ENCODE data around the gene RAC3.

RAC3 gene

DNA sequence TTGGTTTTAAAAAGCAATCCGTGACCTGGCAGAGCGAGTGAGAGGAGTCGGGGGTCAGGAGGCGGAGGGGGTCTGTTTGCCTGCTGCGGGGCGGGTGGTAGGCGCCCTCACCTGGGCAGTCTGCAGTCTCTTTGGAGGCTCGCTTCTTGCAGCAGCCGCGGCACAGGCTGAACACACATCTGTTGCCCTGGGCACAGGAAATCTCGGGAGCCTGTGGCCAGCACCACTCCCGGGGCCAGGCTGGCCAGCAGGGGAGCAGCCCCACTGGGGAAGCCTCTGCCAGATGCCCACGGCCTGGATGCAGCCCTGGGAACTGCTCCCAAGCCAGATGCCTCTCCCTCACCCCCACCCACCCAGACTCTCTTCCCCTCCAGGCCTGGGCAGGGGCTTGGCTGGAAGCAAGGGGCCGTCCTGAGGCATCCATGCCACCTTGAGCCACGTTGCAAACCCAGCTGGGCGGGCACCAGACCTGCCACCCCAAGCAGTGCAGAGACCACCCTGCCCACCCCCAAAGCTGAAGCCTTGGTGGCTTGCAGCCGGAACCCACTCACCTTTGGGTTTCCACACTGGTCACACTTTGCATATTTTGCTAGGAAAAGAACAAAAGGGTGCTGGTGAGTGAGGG lies 26.9 kb downstream of the RAC3 start:
- no peak for DNase-seq

DNA sequence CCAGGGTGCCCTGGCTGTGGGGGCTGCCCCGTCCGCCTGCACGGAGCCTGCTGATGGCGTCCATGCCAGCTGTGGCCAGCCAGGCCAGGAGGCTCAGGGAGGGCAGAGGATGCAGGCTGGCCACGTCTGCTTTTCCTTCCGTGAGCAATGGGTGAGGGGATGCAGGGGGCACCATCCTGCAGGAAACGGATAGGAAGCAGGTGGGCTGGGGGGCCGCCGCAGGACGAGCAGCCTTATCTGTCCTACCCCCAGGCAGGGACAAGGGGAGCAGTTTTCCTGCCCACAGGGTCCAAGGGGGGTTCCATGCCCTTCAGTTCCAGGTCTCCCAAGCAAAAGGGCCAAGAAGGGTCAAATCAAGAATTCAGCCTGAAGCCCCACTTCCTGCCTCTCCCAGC lies 27.4 kb downstream of the RAC3 start:
- DNase-seq = no peak

DNA sequence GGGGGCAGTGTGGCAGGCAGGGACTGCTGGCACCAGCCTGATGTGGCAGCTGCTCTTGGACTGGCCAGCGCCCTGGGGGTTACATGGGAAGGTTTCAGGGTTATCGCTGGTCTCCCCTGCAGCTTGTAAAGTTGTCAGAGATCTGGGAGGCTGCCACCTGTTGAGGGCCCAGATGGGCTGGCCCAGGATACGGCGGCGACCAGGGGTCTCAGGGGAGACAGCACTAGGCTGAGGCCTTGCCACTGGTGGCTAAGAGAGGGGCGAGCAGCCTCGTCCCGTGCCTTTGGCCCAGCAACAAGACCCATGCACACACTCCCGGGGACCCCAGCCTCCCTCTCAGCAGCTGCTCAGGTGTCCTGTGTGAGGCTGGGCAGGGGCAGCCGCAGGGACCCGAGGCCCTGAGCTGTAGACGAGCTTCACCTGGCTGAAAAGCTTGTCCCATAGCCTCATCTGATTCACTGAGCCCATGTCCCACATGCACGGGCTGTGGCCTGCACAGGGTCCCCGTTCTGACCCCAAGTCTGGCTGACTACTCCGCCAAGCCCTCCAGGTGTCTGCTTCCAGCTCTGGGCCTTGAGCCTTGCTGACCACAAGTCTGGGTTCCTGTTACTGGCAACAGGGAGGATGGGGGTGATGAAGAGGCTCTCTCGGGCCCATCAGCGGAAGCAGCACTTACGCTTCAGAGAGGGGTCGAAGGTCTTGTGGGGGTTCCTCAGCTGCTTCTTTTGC lies 28.0 kb downstream of the RAC3 start:
- no peak for DNase-seq

DNA sequence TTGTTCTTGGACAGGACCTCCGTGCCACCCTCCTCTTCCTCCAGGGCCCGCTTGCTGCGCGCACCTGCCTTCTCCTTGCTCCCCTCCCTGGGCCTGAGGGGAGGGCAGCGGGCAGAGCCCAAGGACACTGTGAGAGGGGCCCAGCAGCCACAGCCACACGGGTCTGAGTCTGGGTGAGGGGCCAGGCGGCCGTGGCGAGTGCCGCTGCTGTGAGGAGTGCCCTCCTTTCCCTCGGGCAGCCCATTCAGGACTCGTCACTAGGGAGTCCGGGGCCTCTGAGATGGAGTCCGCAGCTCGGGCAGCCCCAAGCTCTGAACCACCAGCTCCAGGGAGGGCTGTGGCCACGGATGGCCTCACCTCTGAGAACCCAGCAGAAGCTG lies 28.5 kb downstream of the RAC3 start:
- no peak for DNase-seq

DNA sequence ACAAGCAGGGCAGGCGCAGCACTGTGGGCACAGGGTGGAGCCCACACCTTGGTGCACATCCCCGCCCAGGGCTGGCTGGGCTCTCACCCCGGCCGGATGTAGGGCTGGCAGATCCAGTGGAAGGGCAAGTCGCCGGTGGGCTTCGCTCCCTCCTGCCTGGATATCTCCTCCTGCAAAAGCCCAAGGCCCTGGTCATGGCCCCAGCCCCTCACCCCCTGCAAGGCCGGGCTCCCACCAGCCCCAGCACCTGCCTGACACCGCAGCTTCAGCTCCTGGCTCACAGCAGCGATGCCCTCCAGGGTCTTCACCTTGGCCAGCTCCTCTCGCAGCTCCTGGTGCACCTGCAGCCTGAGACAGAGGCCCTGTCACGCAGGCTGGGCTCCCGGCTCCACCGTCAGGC lies 29.1 kb downstream of the RAC3 start:
- no peak for DNase-seq

DNA sequence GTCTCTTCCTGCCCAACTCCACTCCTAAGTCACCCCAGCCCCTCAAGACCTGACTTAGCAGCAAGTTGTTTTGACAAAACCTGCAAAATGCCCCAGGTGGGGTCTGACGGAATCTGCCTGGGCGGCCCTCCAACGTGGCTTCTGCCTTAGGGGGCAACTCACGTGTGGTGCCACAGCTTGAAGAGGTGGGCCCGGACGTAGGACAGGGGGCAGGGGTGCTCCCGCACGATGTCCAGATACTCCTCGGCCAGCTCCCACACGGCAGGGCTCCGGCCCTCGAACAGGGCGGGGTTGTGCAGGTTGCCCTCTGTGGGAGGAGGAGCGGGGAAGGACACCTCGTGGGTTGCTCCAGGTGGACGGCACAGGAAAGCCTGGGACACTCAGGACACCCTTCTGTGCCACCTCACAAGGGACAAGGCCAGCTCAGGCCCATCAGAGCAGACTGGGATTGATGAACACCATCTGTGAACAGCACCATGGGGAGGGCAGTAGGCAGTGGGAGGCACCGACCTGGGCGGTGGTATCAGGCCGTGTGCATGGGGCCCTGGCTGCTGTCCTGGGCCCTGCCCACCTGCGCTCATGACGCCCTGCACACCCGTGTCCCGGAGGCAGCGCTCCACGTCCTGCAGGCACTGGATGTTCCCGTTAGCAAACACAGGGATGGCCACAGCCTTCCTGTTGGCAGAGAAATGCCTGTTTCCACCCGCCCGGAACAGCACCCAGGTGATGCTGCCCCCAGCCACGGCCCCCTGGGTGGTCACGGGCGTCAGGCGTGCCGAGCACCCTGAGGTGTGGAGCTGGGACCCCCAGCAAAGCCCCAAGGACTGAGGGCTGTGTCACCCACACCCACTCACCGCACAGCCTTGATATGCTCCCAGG lies 29.8 kb downstream of the RAC3 start:
- no peak for DNase-seq

DNA sequence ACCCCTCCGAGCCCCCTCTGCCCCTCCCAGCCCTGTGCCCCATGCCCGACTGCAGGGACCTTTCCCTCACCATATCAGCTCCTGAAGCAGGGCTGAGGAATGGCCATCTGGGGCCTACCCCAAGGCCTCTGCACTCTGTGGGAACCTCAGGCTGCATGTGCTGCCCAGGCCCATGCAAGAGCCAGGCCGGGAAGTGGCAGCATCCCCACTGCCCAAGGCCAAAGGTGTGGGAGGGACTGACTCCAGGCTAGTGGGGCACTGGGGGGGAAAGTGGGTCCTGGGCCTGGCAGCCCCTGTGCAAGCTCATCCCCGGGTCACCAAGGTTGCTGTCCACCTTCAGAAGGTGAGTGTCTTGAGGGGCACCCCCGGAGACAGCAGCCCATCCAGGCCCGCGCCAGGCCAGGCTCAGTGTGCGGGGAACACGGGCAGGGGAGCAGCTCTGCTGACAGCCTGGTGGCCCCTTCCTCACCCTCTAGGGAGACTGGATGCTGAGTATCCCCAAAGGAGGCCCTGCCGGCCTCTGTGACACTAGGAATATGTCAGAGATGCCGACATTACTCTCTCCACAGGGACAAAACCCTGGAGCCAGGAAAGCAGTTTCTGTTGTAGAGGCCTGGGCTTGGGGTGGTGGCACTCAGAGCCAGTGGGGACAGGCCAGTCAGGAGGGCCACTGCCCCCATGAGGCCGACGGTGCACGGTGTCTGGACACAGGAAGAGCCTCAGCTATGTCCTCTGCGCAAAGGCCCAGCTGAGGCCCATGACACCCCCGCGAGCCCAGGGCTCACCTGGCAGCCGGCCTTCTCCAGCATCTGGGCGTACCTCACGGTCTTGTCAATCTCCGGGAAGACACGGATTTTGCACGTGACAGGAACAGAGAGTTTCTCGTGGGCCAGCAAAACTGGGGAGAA lies 30.9 kb downstream of the RAC3 start:
- no peak for DNase-seq

DNA sequence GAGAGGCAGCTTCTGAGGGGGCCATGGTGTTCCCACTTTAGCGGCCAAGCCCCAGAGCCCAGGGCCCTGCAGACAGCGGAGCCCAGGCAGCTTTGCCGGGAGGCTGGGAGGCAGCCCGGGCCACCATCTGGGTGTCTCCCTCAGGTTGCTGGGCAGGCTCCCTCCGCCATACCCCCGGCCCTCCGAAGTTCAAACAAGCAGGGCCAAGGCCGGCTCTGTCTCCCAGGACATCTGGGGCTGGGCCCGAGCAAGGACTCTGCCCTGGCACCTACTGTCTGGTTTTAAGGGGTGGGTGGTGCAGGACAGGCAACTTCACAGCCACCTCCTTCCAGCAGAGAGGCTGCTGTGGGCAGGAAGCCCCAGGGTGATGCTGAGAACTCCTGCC lies 31.5 kb downstream of the RAC3 start:
- DNase-seq = no peak

DNA sequence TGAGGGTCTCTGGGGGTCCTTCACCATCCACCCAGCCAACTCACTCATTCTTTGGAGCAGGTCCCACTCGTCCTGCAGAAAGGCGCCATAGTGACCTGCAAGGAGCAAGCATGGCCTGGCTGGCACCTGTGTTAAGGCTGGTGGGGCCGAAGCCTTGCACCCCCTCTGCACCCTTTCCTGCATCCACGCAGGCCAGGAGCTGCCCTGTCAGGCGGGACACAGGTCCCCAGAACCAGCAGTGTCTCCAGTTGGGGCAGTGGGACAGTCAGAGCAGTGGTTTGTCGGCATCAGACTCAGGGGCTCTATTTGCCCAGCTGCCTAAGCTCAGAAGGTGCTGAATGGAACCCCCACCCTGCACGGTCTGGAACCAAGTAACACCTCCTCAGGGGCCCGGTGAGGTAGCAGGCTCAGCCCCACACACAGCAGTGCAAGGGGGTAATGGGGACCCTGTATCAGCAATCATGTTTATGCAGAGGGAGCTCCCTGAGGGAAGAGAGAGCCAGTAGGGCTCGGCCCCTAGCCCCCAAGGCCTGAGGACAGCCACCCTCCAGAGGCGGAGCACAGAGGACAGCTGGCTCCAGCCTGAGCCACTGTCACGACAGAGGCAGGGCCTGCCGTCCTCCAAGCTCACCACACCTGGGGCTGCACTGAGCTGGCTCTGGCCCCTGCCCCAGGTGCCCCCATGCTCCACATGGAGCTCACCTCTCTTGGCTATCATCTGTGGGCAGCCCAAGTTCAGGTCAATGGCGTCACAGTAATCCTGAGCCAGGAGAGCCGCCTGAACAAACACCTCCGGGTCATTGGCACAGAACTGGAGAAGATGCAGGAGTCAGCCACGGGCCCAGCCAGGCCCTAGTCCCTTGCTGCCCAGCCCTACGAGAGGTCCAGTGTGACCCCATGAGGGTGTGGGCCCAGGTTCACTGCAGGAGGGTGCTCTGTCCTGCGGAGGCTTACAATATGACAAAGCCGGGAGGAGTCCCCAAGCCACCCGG lies 32.2 kb downstream of the RAC3 start:
- DNase-seq = no peak

DNA sequence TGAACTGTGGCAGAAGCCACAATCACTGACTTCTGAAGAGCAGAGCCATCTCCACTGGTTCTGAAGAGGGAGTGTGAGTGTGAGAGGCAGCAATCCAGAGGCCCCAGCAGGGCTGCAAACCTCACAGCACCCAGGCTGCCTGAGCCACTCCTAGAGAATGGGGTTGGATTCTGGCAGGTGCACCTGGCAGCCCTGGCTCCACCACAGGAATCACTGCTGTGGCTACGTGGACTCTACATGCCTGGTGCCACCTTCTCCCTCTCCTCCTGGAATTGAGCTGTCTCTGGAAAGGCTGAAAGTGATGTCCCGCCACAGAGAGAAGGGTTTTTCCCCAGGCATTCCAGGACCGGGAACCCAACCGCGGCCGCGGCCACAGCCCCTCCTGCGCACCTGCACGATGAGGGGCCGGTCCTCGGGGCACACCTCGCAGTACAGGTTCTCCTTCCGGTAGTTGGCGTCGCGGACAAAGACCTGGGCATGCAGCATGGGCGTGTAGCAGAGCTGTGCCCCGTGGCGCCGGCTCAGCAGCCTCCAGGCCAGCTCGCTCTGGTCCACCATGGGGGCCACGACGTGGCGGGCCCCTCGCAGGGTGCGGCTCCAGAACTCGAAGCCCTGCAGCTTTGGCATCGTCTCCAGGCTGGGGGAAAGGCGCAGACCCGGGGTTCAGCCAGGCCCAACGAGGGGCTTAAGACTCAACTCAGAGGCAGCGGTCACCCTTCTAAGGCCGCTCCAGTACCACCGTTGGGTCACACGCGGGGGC lies 33.1 kb downstream of the RAC3 start:
- DNase-seq = no peak

DNA sequence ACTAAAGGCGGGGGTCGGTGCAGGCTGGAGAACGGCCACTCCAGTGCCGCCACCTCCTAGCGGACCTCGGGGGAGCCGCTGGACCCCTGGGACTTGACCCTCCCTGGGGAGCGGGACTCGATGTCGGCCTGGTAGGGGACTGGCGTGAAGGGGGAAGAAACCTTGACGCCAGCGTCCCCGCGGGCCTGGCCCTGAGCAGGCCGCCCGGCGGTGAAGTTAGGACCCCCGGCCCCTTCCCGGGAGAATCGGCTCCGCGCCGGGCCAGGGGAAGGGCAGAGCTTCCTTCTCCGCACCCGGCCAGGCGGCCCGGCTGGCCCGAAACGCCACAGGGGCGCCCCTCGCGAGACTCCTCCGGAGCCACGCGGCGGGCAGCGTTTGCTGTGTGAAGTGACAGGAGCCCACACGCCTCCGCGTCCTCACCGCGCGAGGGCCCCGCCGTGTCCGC lies 33.7 kb downstream of the RAC3 start:
- no peak for DNase-seq

DNA sequence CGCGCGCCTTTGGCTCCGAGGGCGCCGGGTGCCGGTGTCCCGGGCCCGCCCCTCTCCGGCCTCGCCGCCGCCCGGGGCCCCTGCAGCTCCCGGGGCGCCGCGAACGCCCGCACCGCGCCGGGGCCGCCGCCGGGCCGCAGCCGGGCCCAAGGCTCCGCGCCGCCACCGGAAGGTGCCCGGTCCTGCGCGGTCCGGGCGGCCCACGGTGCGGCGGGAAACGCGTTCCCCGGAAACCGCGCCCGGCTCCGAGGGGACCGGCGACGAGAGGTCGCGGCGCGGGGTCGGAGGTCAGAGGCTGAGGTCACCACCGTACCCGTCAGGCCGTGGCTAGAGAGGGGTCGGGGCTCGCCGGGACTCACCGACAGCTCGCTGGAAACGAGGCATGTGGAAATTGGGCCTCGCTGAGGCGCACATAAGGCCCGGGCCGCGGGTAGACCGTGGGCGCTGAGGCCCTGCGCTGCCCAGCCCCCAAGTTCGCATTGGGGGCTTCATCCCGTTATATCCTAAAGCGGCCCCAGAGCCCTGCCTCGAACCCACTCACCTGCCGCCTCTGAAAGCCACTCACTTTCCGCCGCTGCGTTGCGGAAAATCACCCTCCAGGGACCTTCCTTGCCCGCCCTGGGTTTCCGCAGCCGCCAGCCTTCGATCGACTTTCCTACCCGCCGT lies 34.3 kb downstream of the RAC3 start, which contains the start of gene DUS1L:
DUS1L (minus strand) TSS at position 167 of the 666 bp plus-strand sequence. CDS start 745 bp downstream, outside the sequence.
- DNase-seq = peak; percentile 67

DNA sequence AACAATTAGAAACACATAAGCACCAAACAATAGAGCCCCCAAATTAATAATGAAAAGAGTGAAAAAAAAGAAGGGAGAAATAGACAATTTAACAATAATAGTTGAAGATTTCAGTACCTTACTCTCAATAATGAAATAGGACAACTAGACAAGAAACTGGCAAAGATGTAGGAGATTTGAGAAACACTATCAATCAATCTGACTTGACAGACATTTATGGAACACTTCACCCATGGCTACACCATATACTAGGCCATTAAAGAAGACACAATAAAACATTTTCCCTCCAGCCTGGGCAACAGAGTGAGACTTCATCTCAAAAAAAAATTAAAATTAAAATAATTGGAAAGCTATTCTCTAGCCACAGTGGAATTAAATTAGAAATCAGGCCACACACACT lies 39.1 kb downstream of the RAC3 start:
- DNase-seq = no peak

DNA sequence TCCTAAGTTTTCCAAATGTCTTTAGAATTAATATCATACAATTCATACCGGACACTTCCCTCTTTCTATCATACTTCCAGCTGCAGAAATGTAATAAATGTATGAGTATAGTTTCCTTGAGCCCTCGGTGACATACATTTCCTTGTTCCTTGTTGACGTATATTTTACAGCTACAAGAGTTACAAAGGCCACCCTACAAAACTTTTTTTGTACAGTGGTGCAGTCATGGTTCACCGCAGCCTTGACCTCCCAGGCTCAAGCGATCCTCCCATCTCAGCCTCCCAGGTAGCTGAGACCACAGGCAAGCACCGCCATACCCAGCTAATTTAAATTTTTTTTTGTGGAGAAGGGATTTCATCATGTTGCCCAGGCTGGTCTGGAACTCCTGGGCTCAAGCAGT lies 41.3 kb downstream of the RAC3 start:
- no peak for DNase-seq

DNA sequence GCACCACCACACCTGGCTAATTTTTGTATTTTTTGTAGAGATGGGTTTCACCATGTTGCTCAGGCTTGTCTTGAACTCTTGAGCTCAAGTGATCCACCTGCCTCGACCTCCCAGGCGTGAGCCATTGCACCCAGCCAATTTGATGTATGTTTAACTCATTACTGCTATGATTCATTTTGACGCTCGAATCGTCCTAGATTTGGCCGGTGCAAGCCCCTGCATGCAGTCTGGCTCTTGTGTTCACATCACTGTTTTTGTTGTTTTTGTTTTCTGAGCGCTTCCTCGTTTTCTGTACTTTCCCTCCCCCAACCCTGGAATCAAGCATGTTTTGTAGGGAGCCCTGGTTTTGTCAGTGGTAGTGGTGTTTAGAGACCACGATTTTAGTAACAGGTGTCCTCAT lies 42.0 kb downstream of the RAC3 start:
- DNase-seq = no peak

DNA sequence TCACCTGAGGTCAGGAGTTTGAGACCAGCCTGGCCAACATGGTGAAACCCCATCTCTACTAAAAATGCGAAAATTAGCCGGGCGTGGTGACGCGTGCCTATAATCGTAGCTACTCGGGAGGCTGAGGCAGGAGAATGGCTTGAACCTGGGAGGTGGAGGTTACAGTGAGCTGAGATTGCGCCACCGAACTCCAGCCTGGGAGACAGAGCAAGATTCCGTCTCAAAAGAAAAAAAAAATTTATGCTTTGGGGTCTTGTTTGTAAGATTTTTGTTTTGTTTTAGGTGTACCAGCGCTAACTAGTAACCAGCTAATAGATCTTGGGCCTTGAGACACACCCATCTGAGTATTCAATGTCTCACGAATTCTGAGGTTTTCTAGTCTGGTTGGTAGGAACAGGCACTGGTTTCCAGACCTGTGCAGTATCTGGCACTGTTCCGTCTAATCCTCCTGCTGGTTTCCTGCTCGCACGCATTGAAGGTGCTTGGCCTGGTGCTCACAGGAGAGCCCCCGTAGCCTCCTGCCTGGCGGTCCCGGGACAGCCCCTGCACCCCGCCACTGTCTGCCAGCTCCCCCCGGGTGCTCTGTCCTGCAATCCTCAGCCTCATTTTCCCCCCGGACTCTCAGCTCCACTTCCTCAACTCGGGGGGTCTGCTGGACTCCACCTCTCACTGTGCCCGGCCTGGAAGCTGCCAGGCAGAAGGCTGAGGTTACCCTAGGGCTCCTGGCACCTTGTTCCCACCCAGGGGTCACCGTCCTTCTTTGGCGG lies 44.7 kb downstream of the RAC3 start:
- no peak for DNase-seq

DNA sequence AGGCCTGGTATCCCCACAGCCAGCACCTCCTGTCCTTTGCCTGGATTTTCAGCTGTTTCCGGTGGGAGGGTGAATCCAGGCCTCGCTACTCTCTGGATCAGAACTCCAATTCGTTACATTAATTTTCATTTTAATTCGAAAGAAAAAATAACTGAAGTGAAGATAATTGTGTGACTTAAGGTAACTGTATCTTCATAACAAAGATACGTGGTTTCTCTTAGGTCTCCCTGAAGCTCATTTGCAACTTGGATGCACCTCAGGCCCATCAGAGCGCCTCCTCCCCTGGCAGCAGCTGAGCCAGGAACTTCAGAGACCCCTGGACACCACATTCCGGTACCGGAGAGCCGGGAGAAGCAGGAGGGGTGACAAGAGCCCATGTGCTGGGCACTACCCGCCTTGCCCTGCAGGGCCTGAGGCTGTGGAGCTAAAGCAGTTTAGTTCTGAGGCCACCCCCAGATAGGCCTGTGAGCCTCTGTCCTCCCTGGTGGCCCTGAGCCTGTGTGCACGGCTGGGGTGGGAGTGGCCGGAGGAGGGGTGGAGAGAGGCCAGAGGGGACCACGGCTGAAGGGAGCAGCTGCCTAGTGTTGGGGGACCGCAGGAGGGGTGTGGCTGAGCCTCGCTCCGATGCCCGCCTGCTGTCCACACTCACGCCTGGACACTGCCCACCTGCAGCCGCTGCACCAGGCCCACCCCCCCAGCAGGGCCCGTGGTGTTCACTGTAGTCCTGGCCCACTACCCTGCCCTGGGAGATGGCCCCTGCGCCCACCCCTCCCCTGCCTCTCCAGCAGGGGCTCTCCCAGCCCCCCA lies 45.5 kb downstream of the RAC3 start:
- DNase-seq = no peak

DNA sequence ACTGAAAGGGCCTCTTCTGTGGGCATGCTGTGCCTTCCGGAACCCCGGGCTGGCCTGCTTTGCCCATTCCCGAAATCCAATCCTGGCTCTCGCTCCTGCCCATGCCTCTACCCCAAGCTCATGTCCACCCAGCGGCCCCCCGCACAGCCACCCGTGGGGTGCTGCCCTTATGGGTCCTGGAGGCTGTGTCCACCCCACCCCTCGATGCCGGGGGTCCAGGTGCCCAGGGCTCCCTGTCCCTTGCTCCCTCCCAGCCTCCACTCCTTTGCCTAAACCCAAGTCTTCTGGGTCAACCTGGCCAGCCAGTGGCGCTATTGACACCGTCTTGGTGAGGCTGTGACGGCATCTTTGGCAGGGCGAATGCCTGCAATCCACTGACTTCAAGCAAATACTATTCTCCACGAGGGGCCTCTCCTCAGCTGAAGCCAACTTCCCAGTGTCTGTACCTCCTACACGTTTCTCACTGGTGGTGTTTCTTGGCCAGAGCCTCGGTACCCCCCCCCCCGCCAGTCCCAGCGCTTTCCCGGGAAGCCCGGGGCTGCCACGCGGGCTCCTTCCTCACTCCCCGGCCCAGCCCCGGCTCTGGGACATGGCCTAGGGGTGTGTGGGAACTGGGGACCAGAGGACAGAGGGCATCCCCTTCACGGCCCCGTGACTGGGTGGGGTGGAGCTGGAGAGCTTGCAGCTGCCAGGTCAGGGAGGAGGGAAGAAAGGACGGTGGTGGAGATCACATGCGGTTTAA lies 46.3 kb downstream of the RAC3 start:
- DNase-seq = no peak

Data from NCI-H2171 (cell line).